ENCODE results near the gene KLHL30.

- TF ChIP-seq CTCF (IDR thresholded peaks at IDR 0.05) (no peak), POLR2A (IDR thresholded peaks at IDR 0.05) (no peak), POLR2AphosphoS5 (IDR thresholded peaks at IDR 0.05; ENCODE audit: insufficient read depth in 1 of 2, low read depth in 1 of 2) (no peak)
Measured at GRCh38 chr2:238149841-238150572, 11.5 kb downstream of the KLHL30 start.

Data from vagina (tissue), 2 donors.